ENCODE data around the gene C10orf71. TPM values are rescaled to one million over a fixed set of nuclear protein-coding genes. Genes with fewer than 3 reads are reported as not detected.

The C10orf71 gene
- total and polyA plus RNA-seq, 2 of the 8 experiments (the other 6 are each of a cell fraction or from before 2014, with no cell fraction given), result not detected

DNA sequence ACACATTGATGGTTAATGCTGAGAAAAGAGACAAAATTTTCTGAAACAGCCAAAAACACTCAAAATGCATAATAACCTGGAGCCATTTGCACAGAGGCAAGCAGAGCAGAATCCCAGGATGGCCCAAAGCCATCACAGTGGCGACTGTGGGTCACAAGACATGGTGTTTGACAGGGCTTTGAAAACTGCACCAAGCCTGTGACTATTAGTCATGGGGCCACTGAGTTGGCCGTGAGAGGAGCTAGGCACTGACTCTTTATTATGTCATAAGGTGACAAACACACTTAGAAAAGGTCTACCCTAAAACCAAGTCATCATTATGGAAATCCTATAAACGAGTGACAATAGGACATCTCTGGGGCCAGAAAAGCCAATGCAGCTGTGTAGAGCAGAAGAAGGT is 73.0 kb downstream of the C10orf71 start:
- Histone ChIP-seq H3K4me3 (ENCODE audit: extremely low read depth in 1 of 4, insufficient read depth in 2 of 4, low read depth in 3 of 4, low read length in 4 of 4) (no peak overlapping the region), H3K23ac (ENCODE audit: insufficient read length) (no peak overlapping the region), H4K8ac (ENCODE audit: extremely low read depth, insufficient read depth, low read length) (no peak overlapping the region), H3K23me2 (ENCODE audit: low read depth, low read length) (no peaks in the 10 kb centered on the region), H3K4ac (replicated peaks; ENCODE audit: insufficient read length, low read depth, low read length) (no peak overlapping the region), H2BK20ac (ENCODE audit: low read length) (no peak overlapping the region), H3K79me2 (ENCODE audit: control insufficient read depth in 1 of 2, insufficient read depth in 2 of 2, low read length in 2 of 2) (no peaks in the 10 kb centered on the region), H3K79me1 (ENCODE audit: low read depth, low read length) (no peaks in the 10 kb centered on the region), H2BK5ac (ENCODE audit: low read depth, low read length) (no peak overlapping the region), H4K20me1 (replicated peaks in 1 of 2; ENCODE audit: control insufficient read depth in 1 of 2, insufficient read depth in 2 of 2, low read length in 2 of 2) (no peaks in the 10 kb centered on the region), H3K18ac (ENCODE audit: extremely low read depth, low read length) (no peak overlapping the region), H3K27me3 (replicated peaks in 1 of 4; ENCODE audit: control insufficient read depth in 3 of 4, extremely low read depth in 1 of 4, insufficient read depth in 3 of 4, low read length in 3 of 4) (no peaks in the 10 kb centered on the region; a peak in 1 of 7 replicates), H3K9me3 (ENCODE audit: insufficient read depth in 2 of 2, low read depth in 1 of 2, low read length in 1 of 2) (no peaks in the 10 kb centered on the region), H2BK12ac (ENCODE audit: low read depth, low read length) (no peak overlapping the region), H4K91ac (replicated peaks; ENCODE audit: insufficient read length, low read length) (no peak overlapping the region), H3K36me3 (ENCODE audit: control insufficient read depth in 2 of 4, insufficient read depth in 4 of 4, low read length in 3 of 4) (no peaks in the 10 kb centered on the region), H3K14ac (ENCODE audit: insufficient read length) (no peak overlapping the region), H2AFZ (ENCODE audit: low read length) (no peak overlapping the region), H3K27ac (ENCODE audit: low read depth, low read length) (no peak overlapping the region), H3K4me1 (replicated peaks in 1 of 4; ENCODE audit: control insufficient read depth in 3 of 4, insufficient read depth in 4 of 4, low read length in 3 of 4) (no peaks in the 10 kb centered on the region), H2BK15ac (ENCODE audit: low read length) (no peak overlapping the region), H3K56ac (replicated peaks; ENCODE audit: insufficient read length, low read depth, low read length) (no peak overlapping the region), H3K9ac (replicated peaks in 1 of 4; ENCODE audit: extremely low read depth in 1 of 4, low read depth in 3 of 4, low read length in 3 of 4) (no peak overlapping the region), H3K4me2 (ENCODE audit: insufficient read depth in 1 of 2, low read depth in 2 of 2, low read length in 2 of 2) (no peak overlapping the region), H4K5ac (ENCODE audit: insufficient read length, low read depth, low read length) (no peak overlapping the region), H2BK120ac (replicated peaks; ENCODE audit: low read depth, low read length) (no peak overlapping the region), H2AK5ac (ENCODE audit: low read depth, low read length) (no peak overlapping the region)
- DNase-seq (ENCODE audit: low read depth in 1 of 2, low spot score in 2 of 2), result no peak
- no peak for FAIRE-seq
- WGBS, 2 experiments (ENCODE audit: extremely low coverage in 1 of 2, insufficient coverage in 1 of 2, insufficient read length in 1 of 2, insufficient replicate concordance in 2 of 2, low coverage in 1 of 2, low lambda C conversion rate in 2 of 2, missing lambda C conversion rate in 1 of 2), result 83% methylated on average over 3 of the region's 3 CpGs; no CpG with 5 or more reads in 1 of the 2 experiments
- POLR2A ChIA-PET (ENCODE audit: partially characterized antibody), result no interaction called here
- TF ChIP-seq CREB1 (IDR thresholded peaks at IDR 0.05) (no peak), SIRT6 (IDR thresholded peaks at IDR 0.05; ENCODE audit: low read length) (no peak), USF2 (IDR thresholded peaks at IDR 0.05; ENCODE audit: low read length) (no peak), TEAD4 (IDR thresholded peaks at IDR 0.05; ENCODE audit: low read depth, low read length) (no peak), YY1 (IDR thresholded peaks at IDR 0.05; ENCODE audit: low read depth, low read length) (no peak), TBP (IDR thresholded peaks at IDR 0.05; ENCODE audit: low read depth, low read length) (no peak), CHD2 (IDR thresholded peaks at IDR 0.05; ENCODE audit: low read length) (no peak)
- CTCF ChIA-PET (ENCODE audit: partially characterized antibody), result interaction anchor here (0.8 to 2.5 kb wide), 5 partner anchors 9 to 48 kb away, joined by 3 to 6 read pairs (median 4); no protein-coding TSS in a partner anchor
